ENCODE data around the gene TST.

GRCh38 chr22:36977401-36977861 is 41.8 kb downstream of the TST start:
- TF ChIP-seq CTCF (IDR thresholded peaks at IDR 0.05) (peak in 1 of 4 experiments; percentile 4), POLR2AphosphoS5 (IDR thresholded peaks at IDR 0.05) (no peak)
